ENCODE results near the gene CNST. TPM values are rescaled to one million over a fixed set of nuclear protein-coding genes. Genes with fewer than 3 reads are reported as not detected.

CNST gene
- total RNA-seq, 1 experiment from 2014 or later = 14.8 TPM

DNA sequence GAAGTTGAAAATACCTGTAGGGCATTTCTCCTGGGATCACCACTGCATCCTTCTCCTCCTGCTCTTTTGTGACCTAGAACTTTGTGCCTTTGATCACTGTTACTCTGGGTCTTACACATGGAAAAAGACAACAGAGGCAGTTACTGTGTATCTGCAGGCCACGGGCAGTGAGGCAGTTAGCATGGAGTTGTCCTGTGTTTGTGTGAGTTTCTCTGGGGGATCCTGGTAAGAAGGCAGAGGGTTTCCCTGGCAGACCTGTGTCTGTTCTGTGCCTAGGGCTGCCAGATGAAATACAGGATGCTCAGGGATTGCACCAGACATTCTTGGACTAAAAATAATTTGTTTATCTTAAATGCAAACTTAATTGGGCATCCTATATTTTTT, 113.5 kb downstream of the CNST start:
- BruUV-seq (replicated peaks) = no TSS peak
- Histone ChIP-seq H3K4me1 (peaks cover 11% of the 10 kb centered on the region), H3K4me3 (ENCODE audit: low read depth, low read length) (no peak overlapping the region), H3K27me3 (replicated peaks; ENCODE audit: control insufficient read depth, insufficient read depth, low read length) (no peaks in the 10 kb centered on the region), H3K36me3 (ENCODE audit: control insufficient read depth, insufficient read depth, low read length) (no peaks in the 10 kb centered on the region), H3K9me3 (no peaks in the 10 kb centered on the region)
- Mint-ChIP-seq H3K4me1 (ENCODE audit: low read depth, unreplicated experiment) (peaks cover 13% of the 10 kb centered on the region), H3K36me3 (ENCODE audit: insufficient read depth, unreplicated experiment) (no peaks in the 10 kb centered on the region), H3K27ac (ENCODE audit: unreplicated experiment) (no peak overlapping the region), H3K27me3 (ENCODE audit: insufficient read depth, unreplicated experiment) (no peaks in the 10 kb centered on the region), H3K9me3 (ENCODE audit: unreplicated experiment) (no peaks in the 10 kb centered on the region), H3K4me3 (ENCODE audit: unreplicated experiment) (no peak overlapping the region)
- intact Hi-C loops (cut with micrococcal nuclease; ENCODE audit: unreplicated experiment) = no loop called here
- CTCF ChIA-PET = no interaction called here
- no peak for DNase-seq
- POLR2A ChIA-PET = no interaction called here
- TF ChIP-seq, protein P1, sequence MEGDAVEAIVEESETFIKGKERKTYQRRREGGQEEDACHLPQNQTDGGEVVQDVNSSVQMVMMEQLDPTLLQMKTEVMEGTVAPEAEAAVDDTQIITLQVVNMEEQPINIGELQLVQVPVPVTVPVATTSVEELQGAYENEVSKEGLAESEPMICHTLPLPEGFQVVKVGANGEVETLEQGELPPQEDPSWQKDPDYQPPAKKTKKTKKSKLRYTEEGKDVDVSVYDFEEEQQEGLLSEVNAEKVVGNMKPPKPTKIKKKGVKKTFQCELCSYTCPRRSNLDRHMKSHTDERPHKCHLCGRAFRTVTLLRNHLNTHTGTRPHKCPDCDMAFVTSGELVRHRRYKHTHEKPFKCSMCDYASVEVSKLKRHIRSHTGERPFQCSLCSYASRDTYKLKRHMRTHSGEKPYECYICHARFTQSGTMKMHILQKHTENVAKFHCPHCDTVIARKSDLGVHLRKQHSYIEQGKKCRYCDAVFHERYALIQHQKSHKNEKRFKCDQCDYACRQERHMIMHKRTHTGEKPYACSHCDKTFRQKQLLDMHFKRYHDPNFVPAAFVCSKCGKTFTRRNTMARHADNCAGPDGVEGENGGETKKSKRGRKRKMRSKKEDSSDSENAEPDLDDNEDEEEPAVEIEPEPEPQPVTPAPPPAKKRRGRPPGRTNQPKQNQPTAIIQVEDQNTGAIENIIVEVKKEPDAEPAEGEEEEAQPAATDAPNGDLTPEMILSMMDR (IDR thresholded peaks at IDR 0.05; ENCODE audit: insufficient read depth in 1 of 2, low read depth in 1 of 2, low read length in 1 of 2, severe bottlenecking in 1 of 2, unreplicated experiment in 1 of 2) = no peak

DNA sequence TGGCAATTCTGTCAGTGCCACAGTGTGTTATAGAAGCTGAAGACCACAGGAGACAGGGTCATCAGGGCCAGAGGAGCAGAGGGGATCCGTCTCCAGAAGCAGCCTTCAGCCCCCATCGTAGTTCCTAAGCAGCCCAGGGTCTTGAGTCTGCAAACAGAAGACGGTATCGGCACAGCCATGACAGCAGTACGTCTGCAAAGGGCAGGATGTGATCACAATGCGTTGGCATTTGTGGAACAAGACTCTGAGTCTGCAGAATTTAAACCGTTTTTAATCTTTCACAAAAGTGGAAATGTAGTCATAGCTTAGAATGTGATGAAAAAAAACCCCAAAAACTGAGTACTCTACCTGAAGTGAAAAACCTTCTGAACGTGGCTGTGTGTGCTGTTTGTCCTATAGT, 113.9 kb downstream of the CNST start:
- Mint-ChIP-seq H3K27me3 (ENCODE audit: insufficient read depth, unreplicated experiment) (no peaks in the 10 kb centered on the region), H3K4me3 (ENCODE audit: unreplicated experiment) (no peak overlapping the region), H3K36me3 (ENCODE audit: insufficient read depth, unreplicated experiment) (no peaks in the 10 kb centered on the region), H3K4me1 (ENCODE audit: low read depth, unreplicated experiment) (peaks cover 13% of the 10 kb centered on the region), H3K9me3 (ENCODE audit: unreplicated experiment) (no peaks in the 10 kb centered on the region), H3K27ac (ENCODE audit: unreplicated experiment) (no peak overlapping the region)
- Histone ChIP-seq H3K36me3 (ENCODE audit: control insufficient read depth, insufficient read depth, low read length) (no peaks in the 10 kb centered on the region), H3K27me3 (replicated peaks; ENCODE audit: control insufficient read depth, insufficient read depth, low read length) (no peaks in the 10 kb centered on the region), H3K4me3 (ENCODE audit: low read depth, low read length) (no peak overlapping the region), H3K4me1 (peaks cover 11% of the 10 kb centered on the region), H3K9me3 (no peaks in the 10 kb centered on the region)
- no TSS peak for BruUV-seq (replicated peaks)
- intact Hi-C loops (cut with micrococcal nuclease; ENCODE audit: unreplicated experiment) = no loop called here
- TF ChIP-seq, protein P1 (IDR thresholded peaks at IDR 0.05; ENCODE audit: insufficient read depth in 1 of 2, low read depth in 1 of 2, low read length in 1 of 2, severe bottlenecking in 1 of 2, unreplicated experiment in 1 of 2) = no peak
- CTCF ChIA-PET = interaction anchor here (0.5 kb wide), 1 partner anchor 70 kb away, joined by 3 read pairs; no protein-coding TSS in a partner anchor
- POLR2A ChIA-PET = no interaction called here
- DNase-seq = no peak

DNA sequence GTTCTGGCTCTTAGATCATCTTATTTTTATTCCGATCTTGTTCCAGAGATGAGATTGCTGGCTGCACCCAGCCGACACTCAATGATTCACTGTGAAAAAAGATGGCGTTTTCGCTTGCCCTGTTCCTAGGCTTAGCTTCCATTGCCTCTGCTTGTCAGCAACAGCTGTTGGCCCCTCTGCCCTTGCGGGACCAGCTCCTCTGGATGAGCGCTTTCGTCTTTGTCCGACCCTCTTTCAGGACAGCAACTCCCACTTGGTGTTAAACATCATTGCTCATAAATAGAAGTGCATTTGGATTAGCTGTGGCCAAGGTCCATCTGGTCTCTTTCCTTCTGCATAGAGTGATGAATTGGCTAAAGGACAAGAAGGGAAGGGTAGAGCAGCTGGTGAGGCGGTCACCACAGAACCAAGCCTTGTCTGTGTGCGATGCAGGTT, 114.5 kb downstream of the CNST start:
- ChIA-PET CTCF (interaction anchor here (0.5 kb wide), 1 partner anchor 69 kb away, joined by 3 read pairs; no protein-coding TSS in a partner anchor), POLR2A (no interaction called here)
- Mint-ChIP-seq H3K4me3 (ENCODE audit: unreplicated experiment) (no peak overlapping the region), H3K27me3 (ENCODE audit: insufficient read depth, unreplicated experiment) (no peaks in the 10 kb centered on the region), H3K36me3 (ENCODE audit: insufficient read depth, unreplicated experiment) (no peaks in the 10 kb centered on the region), H3K9me3 (ENCODE audit: unreplicated experiment) (no peaks in the 10 kb centered on the region), H3K4me1 (ENCODE audit: low read depth, unreplicated experiment) (peaks cover 13% of the 10 kb centered on the region), H3K27ac (ENCODE audit: unreplicated experiment) (no peak overlapping the region)
- intact Hi-C loops (cut with micrococcal nuclease; ENCODE audit: unreplicated experiment) = no loop called here
- TF ChIP-seq, protein P1 (IDR thresholded peaks at IDR 0.05; ENCODE audit: insufficient read depth in 1 of 2, low read depth in 1 of 2, low read length in 1 of 2, severe bottlenecking in 1 of 2, unreplicated experiment in 1 of 2) = no peak
- no TSS peak for BruUV-seq (replicated peaks)
- H3K9me3 ChIP-seq = no peaks in the 10 kb centered on the region
- peaks cover 11% of the 10 kb centered on the region for H3K4me1 ChIP-seq
- H3K27me3 ChIP-seq (replicated peaks; ENCODE audit: control insufficient read depth, insufficient read depth, low read length) = no peaks in the 10 kb centered on the region
- H3K36me3 ChIP-seq (ENCODE audit: control insufficient read depth, insufficient read depth, low read length) = no peaks in the 10 kb centered on the region
- H3K4me3 ChIP-seq (ENCODE audit: low read depth, low read length) = no peak overlapping the region
- DNase-seq = no peak

Data from Caco-2 (cell line).